SK-N-DZ (cell line): ENCODE data around the gene MVK.
A peak's percentile ranks its signal among the peaks of the same experiment; 100 is the strongest.
"Not testable (repeated sequence)": the region's sequence is repeated elsewhere in the genome, so short reads cannot be mapped to it uniquely, and the experiment has no call there.

Experiments used
- DNase-seq: peaks from one replicate; pipeline ENCODE4 v3.0.0-alpha.2; 2015; ENCODE audit warnings: low spot score

The MVK gene

GRCh38 chr12:109588461-109589239 lies 15.1 kb downstream of the MVK start:
- no peak for DNase-seq

DNA sequence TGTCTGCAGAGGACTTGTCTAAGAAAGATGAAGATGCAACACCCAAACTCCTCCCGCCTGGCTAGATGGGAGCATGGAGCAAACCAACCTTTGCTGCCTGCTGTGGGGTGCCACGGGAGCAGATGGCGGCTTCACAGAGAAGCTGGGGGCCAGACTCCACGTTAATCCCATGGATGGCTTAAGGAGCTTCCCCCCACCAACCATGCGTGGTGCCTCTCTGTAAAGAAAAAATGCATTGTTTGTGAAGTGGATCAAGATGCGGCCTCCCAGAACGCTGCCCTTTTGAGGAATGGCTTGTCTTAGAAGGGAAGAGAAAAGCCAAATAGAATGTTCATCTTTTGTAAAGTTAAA lies 15.6 kb downstream of the MVK start:
- DNase-seq, result no peak

DNA sequence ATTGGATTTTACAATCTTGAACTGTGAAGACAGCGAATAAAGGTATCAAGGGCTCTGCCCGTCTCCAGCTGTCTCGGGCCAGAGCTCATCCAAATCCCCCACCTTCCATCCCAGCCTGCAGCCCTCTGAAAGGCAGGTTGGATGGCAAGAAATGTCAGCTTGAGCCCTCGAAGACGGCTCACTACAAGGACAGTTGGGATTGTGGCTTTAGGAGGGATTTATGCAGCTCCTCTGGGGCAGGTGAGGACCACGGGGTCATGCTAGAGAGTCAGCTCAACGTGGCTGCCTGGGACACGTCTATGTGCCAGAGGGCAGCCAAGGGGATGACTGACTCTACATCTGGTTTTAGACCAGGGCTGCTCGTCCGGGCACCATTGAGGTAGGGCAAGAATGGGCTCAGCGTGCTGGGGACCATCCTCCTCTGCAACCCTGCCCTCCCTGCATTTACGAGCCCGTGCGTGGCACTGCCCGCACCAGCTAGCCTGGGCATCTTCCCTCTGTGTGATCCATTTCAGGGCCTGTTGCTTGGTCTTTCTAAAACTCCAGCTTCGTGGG lies 16.2 kb downstream of the MVK start:
- DNase-seq, result no peak

GRCh38 chr12:109590566-109590965 lies 17.0 kb downstream of the MVK start:
- DNase-seq, result no peak

DNA sequence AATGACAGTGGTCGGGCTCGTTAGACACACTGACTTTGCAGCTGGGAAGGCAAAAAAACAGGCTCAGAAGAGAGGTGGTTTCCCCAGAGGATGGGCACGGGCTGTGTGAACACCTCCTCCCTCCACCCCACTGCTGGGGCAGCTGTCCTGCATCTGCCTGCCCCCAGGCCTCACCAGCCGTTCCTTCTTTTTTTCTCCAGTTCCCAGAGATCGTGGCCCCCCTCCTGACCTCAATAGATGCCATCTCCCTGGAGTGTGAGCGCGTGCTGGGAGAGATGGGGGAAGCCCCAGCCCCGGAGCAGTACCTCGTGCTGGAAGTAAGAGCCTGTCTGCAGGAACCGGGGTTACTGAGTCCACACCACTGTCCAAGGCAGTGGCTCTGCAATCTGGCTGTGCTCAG lies 17.4 kb downstream of the MVK start:
- no peak for DNase-seq

DNA sequence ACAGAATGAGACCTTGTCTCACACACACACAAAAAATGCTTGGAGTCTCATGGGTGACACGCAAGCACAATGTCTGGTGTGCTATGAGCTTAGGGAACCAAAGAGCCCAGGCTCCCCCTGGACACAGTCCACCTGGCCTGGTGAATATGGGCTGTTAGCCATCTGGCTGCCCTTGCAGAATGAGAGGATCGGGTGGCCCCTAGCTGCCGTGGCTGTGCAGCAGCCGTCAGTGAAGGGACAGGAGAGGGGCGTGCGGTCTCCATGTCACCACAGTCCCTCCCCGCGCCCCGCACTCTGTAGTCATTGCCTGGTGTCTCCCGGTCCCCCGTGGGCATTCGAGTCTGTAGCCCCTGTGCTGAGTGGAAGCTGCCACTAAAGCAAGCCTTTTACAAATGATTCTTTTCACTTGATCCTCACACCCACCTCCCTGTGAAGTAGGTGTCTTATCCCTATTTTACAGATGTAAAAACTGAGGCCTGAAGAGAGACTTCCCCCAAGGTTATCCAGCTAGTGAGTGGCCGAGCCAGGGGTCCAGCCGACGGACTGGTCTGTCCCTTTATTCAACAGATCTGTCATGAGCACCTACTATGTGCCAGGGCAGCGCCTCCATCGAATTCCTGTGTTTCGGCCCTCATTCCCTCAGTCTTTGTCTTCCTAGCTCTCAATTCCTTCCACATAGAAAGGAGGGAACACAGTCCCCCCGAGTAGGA lies 18.8 kb downstream of the MVK start:
- DNase-seq, result no peak

DNA sequence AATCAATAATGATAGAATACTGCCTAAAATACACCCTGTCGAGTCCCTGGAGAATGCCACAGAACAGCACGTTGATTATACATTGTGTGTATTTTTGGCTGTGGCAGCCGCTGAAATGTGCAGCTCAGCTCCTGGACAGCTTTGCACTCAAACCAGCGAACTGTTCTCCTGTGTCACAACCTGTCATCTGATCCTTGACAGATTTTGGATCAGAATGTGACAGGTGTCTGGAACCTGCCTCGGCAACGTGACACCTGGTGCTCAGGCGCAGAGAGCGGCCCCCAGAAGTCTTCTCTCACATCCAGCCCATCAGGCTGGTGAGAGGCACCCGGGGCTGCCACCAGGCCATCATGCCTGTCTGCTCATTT lies 19.3 kb downstream of the MVK start:
- DNase-seq, result no peak

- no peak for DNase-seq
Observed at GRCh38 chr12:109594556-109595317, 21.1 kb downstream of the MVK start.

DNA sequence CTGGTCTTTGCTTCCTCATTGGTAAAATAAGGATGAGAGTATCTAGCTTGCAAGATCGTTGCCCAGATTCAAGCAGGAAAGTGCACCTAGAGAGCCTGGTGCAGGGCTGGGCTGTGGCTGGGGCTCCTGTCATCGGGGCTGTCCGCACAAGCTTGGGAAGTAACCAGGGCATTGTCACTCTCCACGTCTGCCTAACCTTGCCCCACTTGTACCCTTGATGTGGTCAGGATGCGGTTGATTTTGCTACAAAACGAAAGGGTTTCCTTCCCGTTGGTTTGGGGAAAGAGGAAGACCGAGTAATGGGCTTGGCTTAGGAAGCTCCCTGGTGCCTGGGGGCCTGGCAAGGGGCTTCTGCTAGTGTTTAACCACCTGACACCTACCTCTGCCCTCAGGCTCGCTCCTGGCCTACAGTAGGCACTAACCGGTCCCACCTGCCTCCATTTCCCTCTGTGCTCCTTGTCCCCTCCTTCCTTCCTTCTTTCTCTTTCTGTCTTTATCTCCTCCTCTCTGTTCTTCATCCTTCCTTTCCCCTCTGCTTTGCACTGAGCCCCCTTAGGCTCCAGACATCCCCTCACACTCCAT lies 21.8 kb downstream of the MVK start:
- no peak for DNase-seq

- no peak for DNase-seq
Observed at GRCh38 chr12:109596418-109597244, 23.0 kb downstream of the MVK start.

- no peak for DNase-seq
Observed at GRCh38 chr12:109597414-109597794, 23.8 kb downstream of the MVK start.

- peak; percentile 85 for DNase-seq
Observed at GRCh38 chr12:109597795-109598427, 24.3 kb downstream of the MVK start.

DNA sequence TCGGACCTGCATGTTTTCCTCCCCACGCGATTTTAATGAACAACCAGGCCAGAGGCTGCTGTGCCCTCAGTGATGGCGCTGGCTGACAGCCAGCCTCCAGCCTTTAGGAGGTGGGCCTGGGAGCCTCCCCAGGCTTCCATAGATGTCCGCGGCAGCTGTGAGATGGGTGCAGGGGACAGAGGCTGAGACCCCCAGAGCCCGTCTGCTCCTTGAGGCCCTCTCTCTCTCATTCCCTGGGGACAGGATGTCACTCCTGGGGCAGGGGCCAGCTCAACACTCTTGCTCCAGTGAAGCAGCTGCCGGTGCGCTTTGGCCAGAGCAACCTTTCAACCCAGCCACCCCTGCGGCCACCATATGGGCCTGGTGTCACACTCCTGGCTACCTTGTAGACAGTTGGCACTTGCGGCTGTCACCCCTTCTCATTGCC lies 24.8 kb downstream of the MVK start:
- DNase-seq, result no peak

- no peak for DNase-seq
Observed at GRCh38 chr12:109599087-109599486, 25.5 kb downstream of the MVK start.

GRCh38 chr12:109600481-109600880 lies 26.9 kb downstream of the MVK start:
- DNase-seq, result no peak

DNA sequence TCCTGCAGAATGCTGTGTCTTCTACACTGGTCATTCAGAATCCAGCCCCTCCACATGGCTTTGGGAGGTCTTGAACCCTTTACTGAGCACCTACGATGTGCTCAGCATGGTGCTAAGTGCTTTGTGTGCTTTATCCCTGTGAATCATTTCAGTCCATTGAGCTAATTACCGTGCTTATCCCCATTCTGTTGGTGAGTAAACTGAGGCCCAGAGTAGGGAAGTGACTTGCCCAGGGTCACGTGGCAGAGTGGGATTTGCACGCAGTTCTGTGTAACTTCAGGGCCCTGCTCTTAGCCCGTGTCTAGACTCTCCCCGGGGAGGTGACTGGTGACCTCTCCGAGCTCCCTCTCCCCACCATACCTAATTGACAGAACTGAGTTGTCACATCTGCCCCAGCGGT lies 27.4 kb downstream of the MVK start:
- DNase-seq, result no peak

DNA sequence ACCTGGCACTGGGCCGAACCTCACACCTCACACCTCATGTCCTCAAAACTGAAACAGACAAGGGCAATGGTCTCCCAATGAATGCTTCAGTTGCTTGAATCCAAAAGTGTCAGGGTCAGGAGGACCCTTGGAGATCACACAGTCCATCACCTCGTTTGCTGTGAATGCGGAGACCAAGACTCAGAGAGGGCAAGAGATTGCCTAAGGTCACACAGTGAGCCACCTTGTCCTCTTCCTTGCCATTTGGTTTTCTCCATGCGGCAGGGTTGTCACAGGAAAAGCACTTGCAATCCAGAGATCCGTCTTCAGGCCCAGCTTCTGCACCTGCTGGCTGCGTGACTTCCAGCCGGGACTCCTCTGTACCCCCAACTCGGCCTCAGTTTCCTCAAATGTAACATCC lies 28.0 kb downstream of the MVK start:
- no peak for DNase-seq

DNA sequence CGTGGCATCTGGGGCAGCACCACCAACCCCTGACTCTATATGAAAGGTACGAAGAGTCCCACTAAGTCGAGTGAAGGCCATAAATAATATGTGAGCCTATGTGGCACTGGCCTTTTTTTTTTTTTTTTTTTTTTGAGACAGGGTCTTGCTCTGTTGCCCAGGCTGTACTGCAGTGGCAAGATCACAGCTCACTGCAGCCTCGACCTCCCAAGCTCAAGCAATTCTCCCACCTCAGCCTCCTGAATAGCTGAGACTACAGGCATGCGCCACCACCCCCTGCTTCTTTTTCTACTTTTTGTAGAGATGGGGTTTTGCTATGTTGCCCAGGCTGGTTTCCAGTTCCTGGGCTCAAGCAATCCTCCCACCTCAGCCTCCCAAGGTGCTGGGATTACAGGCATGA lies 28.5 kb downstream of the MVK start:
- not testable (repeated sequence) for DNase-seq

DNA sequence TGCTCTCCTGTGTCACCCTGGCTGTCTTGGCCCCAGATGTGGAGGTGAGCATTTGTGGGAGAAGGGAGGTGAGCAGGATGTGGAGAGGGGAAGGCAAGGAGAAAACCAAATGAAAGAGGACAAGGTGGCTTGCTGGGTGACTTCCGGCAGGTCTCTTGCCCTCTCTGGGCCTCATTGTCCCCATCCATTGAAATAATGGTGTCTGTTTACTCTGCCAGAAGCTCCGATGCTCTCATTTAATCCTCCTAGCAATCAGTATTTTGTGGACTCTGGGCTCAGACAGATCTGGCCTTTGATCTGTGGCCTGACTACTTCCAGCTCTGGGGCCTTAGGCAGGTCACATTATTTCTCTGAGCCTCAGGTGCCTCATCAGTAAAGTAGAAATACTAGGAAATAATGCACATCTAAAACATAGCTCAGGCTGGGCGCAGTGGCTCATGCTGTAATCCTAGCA lies 30.6 kb downstream of the MVK start:
- no peak for DNase-seq

DNA sequence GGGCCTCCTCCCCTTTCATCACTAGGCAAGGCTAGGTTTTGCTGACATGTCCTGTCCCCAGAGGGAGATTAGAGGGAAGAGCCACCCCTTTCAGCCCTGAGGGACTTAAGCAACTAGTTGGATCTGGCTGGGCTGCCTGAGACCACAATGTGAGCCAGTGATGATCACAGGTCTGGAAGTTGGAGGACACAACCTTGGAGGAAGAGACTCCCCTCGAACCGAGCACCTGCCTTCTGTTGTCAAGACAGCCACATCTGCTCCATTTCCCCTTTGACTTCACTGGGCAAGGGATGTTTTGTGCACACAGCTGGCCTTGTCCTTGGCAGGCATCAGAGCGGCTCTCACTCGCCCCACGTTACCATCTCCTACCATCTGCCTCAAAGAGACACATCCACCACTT lies 31.4 kb downstream of the MVK start:
- no peak for DNase-seq
